ENCODE results near the gene VAV2.

DNA sequence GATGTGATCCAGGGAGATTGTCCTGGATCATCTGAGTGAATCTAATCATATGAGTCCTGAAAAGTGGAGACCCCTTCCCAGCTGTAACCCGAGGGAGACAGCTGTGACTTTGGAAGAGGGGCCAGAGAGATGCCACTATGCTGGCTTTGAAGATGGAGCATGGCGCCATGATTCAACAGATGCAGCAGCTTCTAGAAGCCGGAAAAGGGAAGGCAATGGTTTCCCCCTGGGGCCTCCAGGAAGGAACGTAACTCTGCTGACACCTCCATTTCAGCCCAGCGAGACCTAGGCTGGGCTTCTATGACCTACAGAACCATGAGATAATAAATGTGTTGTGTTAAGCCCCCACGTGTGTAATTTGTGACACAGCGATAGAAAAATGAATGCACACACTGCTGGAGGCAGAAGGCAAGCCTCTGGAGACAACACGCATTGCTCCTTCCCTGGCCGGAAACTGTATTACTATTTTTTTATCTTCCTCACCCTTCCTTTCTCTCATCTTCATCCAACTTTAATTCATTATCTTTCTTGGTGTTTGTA lies 237.4 kb downstream of the VAV2 start:
- TF ChIP-seq, protein P1, sequence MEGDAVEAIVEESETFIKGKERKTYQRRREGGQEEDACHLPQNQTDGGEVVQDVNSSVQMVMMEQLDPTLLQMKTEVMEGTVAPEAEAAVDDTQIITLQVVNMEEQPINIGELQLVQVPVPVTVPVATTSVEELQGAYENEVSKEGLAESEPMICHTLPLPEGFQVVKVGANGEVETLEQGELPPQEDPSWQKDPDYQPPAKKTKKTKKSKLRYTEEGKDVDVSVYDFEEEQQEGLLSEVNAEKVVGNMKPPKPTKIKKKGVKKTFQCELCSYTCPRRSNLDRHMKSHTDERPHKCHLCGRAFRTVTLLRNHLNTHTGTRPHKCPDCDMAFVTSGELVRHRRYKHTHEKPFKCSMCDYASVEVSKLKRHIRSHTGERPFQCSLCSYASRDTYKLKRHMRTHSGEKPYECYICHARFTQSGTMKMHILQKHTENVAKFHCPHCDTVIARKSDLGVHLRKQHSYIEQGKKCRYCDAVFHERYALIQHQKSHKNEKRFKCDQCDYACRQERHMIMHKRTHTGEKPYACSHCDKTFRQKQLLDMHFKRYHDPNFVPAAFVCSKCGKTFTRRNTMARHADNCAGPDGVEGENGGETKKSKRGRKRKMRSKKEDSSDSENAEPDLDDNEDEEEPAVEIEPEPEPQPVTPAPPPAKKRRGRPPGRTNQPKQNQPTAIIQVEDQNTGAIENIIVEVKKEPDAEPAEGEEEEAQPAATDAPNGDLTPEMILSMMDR (conservative IDR thresholded peaks at IDR 0.05; ENCODE audit: low read depth, low read length): no peak
- TF ChIP-seq EZH2 (IDR thresholded peaks at IDR 0.05; ENCODE audit: low read length, unreplicated experiment) (no peak), EZH2phosphoT487 (IDR thresholded peaks at IDR 0.05; ENCODE audit: borderline replicate concordance, low read length) (no peak)
